ENCODE data around the gene CCDC178. TPM values are rescaled to one million over a fixed set of nuclear protein-coding genes. Genes with fewer than 3 reads are reported as not detected.

The CCDC178 gene
- total and polyA plus RNA-seq, 2 donors (not counting 1 experiment from before 2014, with no cell fraction given) = 0.17 TPM; not detected in 1

- Histone ChIP-seq H3K4me2 (ENCODE audit: extremely low read depth, insufficient read depth, low read length) (no peak overlapping the region), H3K9ac (ENCODE audit: insufficient read depth, low read length) (no peak overlapping the region), H3K79me2 (ENCODE audit: control insufficient read depth, insufficient read depth, low read length) (no peaks in the 10 kb centered on the region), H3K36me3 (ENCODE audit: control insufficient read depth, insufficient read depth, low read length) (no peaks in the 10 kb centered on the region), H3K4me1 (ENCODE audit: control insufficient read depth, extremely low read depth, insufficient read depth, low read length) (no peaks in the 10 kb centered on the region), H3K27me3 (ENCODE audit: control insufficient read depth, insufficient read depth, low read length) (no peaks in the 10 kb centered on the region), H3K9me3 (ENCODE audit: control insufficient read depth, insufficient read depth, low read depth, low read length) (no peaks in the 10 kb centered on the region), H3K4me3 (replicated peaks in 1 of 4; ENCODE audit: control extremely low read depth in 1 of 4, insufficient read depth in 1 of 4, low read depth in 3 of 4, low read length in 4 of 4) (no peak overlapping the region), H3K27ac (ENCODE audit: insufficient read depth, low read length) (no peak overlapping the region), H2AFZ (ENCODE audit: low read length) (no peak overlapping the region), H4K20me1 (ENCODE audit: control insufficient read depth, extremely low read depth, insufficient read depth, low read length) (no peaks in the 10 kb centered on the region)
- no peak for TF ChIP-seq CTCF (conservative IDR thresholded peaks at IDR 0.05 in 1 of 2, IDR thresholded peaks at IDR 0.05 in 1 of 2; ENCODE audit: low read depth in 1 of 2, low read length in 2 of 2)
- TF ChIP-seq EZH2 (IDR thresholded peaks at IDR 0.05; ENCODE audit: low read length, missing control alignments) = no peak
- peak in 1 of 2 donors; percentile 5 for DNase-seq (ENCODE audit: low read depth in 2 of 2)
These were observed 387.6 kb downstream of the CCDC178 start for GRCh38 chr18:33052886-33053285.

- Histone ChIP-seq H3K9me3 (ENCODE audit: control insufficient read depth, insufficient read depth, low read depth, low read length) (no peaks in the 10 kb centered on the region), H3K9ac (ENCODE audit: insufficient read depth, low read length) (no peak overlapping the region), H3K79me2 (ENCODE audit: control insufficient read depth, insufficient read depth, low read length) (no peaks in the 10 kb centered on the region), H3K4me2 (ENCODE audit: extremely low read depth, insufficient read depth, low read length) (no peak overlapping the region), H3K4me3 (replicated peaks in 1 of 4; ENCODE audit: control extremely low read depth in 1 of 4, insufficient read depth in 1 of 4, low read depth in 3 of 4, low read length in 4 of 4) (no peak overlapping the region), H3K27ac (ENCODE audit: insufficient read depth, low read length) (no peak overlapping the region), H3K4me1 (ENCODE audit: control insufficient read depth, extremely low read depth, insufficient read depth, low read length) (no peaks in the 10 kb centered on the region), H3K27me3 (ENCODE audit: control insufficient read depth, insufficient read depth, low read length) (no peaks in the 10 kb centered on the region), H4K20me1 (ENCODE audit: control insufficient read depth, extremely low read depth, insufficient read depth, low read length) (no peaks in the 10 kb centered on the region), H3K36me3 (ENCODE audit: control insufficient read depth, insufficient read depth, low read length) (no peaks in the 10 kb centered on the region), H2AFZ (ENCODE audit: low read length) (no peak overlapping the region)
- DNase-seq (ENCODE audit: low read depth in 2 of 2) = peak; percentile 13 to 59
- TF ChIP-seq CTCF (conservative IDR thresholded peaks at IDR 0.05 in 1 of 2, IDR thresholded peaks at IDR 0.05 in 1 of 2; ENCODE audit: low read depth in 1 of 2, low read length in 2 of 2) (no peak), EZH2 (IDR thresholded peaks at IDR 0.05; ENCODE audit: low read length, missing control alignments) (no peak)
These were observed 389.1 kb downstream of the CCDC178 start for GRCh38 chr18:33051407-33051806.

GRCh38 chr18:33040213-33040612, 400.3 kb downstream of the CCDC178 start:
- H3K36me3 ChIP-seq (ENCODE audit: control insufficient read depth, insufficient read depth, low read length) = no peaks in the 10 kb centered on the region
- H2AFZ ChIP-seq (ENCODE audit: low read length) = no peak overlapping the region
- no peak overlapping the region for H3K9ac ChIP-seq (ENCODE audit: insufficient read depth, low read length)
- peak in 1 of 2 donors; percentile 14 for DNase-seq (ENCODE audit: low read depth in 2 of 2)
- no peaks in the 10 kb centered on the region for H3K4me1 ChIP-seq (ENCODE audit: control insufficient read depth, extremely low read depth, insufficient read depth, low read length)
- H3K79me2 ChIP-seq (ENCODE audit: control insufficient read depth, insufficient read depth, low read length) = no peaks in the 10 kb centered on the region
- no peak overlapping the region for H3K4me3 ChIP-seq (replicated peaks in 1 of 4; ENCODE audit: control extremely low read depth in 1 of 4, insufficient read depth in 1 of 4, low read depth in 3 of 4, low read length in 4 of 4)
- TF ChIP-seq CTCF (conservative IDR thresholded peaks at IDR 0.05 in 1 of 2, IDR thresholded peaks at IDR 0.05 in 1 of 2; ENCODE audit: low read depth in 1 of 2, low read length in 2 of 2) = no peak
- TF ChIP-seq EZH2 (IDR thresholded peaks at IDR 0.05; ENCODE audit: low read length, missing control alignments) = no peak
- no peaks in the 10 kb centered on the region for H3K27me3 ChIP-seq (ENCODE audit: control insufficient read depth, insufficient read depth, low read length)
- H3K27ac ChIP-seq (ENCODE audit: insufficient read depth, low read length) = no peak overlapping the region
- H3K9me3 ChIP-seq (ENCODE audit: control insufficient read depth, insufficient read depth, low read depth, low read length) = no peaks in the 10 kb centered on the region
- H3K4me2 ChIP-seq (ENCODE audit: extremely low read depth, insufficient read depth, low read length) = no peak overlapping the region
- no peaks in the 10 kb centered on the region for H4K20me1 ChIP-seq (ENCODE audit: control insufficient read depth, extremely low read depth, insufficient read depth, low read length)
